ENCODE results near the gene GRIN2A.
A peak's percentile ranks its signal among the peaks of the same experiment; 100 is the strongest.

GRIN2A gene

DNA sequence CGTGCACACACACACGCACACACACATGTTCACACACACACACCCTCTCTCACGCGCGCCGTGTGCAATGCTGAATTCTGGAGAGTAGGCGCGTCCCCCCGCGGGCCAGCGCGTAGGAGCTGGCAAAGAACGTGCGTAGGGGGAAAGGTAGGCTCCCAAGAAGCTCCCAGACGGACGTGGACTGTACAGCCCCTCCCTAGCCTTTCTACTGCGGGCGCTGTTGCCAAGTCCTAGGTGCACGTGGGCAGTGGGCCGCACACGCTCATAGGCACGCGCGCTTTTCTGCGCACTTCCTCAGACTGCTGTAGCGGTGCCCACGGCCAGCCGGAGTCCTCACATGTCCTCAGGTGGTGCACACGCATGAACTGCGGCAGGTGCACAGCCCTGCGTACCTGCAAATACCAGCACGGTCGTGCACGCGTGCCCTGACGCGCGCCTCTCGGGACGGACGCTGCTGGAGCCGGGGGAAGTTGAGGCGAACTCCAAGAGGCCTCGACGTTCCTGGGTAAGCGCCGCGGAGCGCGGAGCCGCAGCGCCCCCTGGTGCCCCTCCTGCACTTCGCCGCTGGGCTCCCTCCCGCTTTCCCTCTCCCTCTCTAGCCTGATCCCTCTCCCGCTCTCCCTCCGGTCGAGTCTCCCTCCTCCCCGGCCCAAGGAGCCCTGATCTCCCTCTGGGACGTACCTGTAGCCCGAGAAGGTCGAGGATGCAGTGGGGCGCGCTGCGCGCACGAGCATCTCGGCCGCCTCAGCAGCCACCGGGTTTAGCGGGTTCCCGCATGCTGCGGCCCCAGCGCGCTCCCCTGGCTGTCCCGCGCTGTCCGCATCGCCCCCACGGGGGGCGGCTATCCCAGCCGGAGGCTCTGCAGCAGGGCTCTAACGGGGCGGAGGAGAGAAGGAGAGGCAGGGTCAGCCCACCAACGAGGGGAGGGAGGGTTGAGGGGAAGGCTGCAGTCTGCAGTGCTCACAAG is 749 bp downstream of the GRIN2A start:
- DNase-seq (ENCODE audit: low spot score) = peak; percentile 80

- peak; percentile 52 for DNase-seq (ENCODE audit: low spot score)
Measured at GRCh38 chr16:10180771-10181163, 1.5 kb downstream of the GRIN2A start.

DNA sequence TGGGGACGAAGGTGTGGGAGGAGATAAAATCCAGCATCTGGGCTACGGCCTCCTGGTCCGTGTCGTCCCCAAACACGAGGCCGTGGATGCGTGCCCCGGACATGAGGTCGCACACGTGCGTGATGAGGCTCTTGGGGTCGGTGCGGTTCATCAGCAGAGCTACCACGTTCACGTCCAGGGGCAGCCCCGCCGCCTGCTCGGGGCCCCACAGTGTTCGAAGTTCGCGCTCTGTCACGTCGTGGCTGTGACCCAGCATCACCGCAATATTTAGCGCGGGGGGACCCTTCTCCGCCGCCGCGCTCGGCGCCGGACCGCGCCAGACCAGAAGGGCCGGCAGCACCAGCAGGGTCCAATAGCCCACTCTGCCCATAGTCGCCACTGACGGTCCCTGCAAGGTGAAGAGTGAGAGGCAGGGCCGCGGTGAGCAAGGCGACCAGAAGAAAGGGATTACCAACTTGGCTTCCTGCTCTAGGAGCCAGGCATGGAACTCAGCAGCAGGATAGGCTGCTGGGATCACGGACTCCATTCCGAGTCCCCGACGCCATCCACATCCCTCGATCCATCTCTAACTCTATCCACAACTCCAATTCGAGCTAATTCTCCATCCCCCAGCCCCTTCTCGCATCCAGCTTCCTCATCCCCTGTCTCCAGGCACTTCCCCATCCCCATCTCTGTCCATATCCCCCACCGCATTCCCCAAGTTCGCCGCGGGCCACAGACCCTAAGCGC is 2.0 kb downstream of the GRIN2A start:
- DNase-seq (ENCODE audit: low spot score) = no peak

- no peak for DNase-seq (ENCODE audit: low spot score)
Measured at GRCh38 chr16:10178526-10178925, 3.7 kb downstream of the GRIN2A start.

- no peak for DNase-seq (ENCODE audit: low spot score)
Measured at GRCh38 chr16:10178080-10178479, 4.1 kb downstream of the GRIN2A start.

GRCh38 chr16:10172848-10173655 is 9.2 kb downstream of the GRIN2A start:
- DNase-seq (ENCODE audit: low spot score) = peak; percentile 62

DNA sequence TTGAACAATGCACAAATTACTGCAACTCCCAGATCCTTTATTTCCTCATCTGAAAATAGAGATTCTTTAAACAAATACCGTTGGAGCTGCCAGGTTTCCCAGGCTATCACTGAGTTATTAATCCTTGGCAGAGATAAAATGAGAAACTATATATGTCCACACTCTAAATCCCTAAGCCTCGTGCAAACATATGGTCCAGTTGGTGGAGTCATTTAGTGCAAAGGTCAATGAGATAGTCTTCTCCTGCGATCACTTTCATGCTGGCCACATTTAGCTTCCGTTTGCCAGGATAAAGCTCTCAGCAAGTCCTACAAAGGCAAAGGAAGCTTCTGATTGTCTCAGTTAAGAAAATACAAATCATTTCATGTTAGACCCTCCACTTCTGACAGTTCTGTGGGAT is 11.0 kb downstream of the GRIN2A start:
- DNase-seq (ENCODE audit: low spot score) = no peak

GRCh38 chr16:10169904-10170410 is 12.3 kb downstream of the GRIN2A start:
- no peak for DNase-seq (ENCODE audit: low spot score)

- no peak for DNase-seq (ENCODE audit: low spot score)
Measured at GRCh38 chr16:10169031-10169430, 13.2 kb downstream of the GRIN2A start.

GRCh38 chr16:10168258-10168657 is 14.0 kb downstream of the GRIN2A start:
- DNase-seq (ENCODE audit: low spot score) = no peak

GRCh38 chr16:10165643-10166042 is 16.6 kb downstream of the GRIN2A start:
- DNase-seq (ENCODE audit: low spot score) = no peak

GRCh38 chr16:10162981-10163380 is 19.2 kb downstream of the GRIN2A start:
- no peak for DNase-seq (ENCODE audit: low spot score)

GRCh38 chr16:10156099-10156498 is 26.1 kb downstream of the GRIN2A start:
- no peak for DNase-seq (ENCODE audit: low spot score)

- no peak for DNase-seq (ENCODE audit: low spot score)
Measured at GRCh38 chr16:10154389-10154788, 27.8 kb downstream of the GRIN2A start.

DNA sequence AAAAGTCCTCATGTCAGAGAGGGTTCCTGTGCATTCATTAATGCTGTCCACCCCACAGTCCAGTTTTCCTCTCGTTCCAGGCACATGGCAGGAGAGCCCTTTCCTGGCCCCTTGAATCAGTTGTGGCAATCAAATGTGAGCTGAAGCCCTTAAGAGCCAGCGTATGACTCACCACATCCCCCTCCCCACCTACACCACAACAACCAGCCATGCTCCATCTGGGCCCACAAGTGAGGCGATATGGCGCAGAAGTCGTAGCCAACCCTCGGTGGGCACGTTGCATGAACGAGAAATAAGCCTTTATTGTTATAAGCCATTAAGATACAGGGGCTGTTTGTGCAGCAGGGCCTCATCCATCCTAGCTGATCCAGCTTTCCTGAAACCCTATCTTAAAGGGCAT is 28.2 kb downstream of the GRIN2A start:
- DNase-seq (ENCODE audit: low spot score) = no peak

DNA sequence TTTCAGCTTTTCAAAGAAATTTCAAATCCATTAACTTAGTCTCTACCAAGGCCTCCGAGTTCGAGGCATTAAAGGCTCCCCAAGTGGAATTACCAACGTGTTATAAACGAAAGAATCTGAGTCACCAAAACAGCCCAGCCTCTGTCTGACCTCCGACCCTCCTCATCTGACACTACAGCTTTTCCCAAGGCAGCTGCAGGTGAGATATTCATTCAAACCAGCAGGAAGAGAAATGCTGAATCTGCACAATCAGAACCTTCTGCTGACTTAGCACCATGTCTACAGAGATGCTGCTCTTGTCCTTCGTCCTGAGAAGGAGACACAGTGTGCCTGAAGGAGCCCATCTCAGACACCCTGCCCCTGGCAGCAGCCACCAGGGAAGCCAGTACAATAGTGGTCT is 30.5 kb downstream of the GRIN2A start:
- no peak for DNase-seq (ENCODE audit: low spot score)

DNA sequence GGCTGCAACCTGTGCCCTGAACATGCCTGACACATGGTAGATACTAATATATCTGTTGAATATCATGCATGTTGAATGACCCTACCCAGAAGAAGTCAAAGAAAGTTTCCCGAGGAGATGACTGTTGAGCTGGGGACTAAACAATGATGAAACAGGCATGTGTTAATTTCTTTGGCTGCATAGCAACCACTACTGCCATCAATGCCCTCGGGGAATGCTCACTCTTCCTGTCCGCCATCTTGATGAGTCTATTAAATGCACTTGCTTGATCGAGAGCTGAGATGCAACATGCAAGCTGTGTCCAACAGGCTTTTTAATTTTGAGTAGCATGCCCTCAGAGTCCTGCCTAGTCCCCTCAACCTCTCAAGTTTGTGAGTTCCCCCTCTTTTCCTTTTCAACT is 31.3 kb downstream of the GRIN2A start:
- no peak for DNase-seq (ENCODE audit: low spot score)

DNA sequence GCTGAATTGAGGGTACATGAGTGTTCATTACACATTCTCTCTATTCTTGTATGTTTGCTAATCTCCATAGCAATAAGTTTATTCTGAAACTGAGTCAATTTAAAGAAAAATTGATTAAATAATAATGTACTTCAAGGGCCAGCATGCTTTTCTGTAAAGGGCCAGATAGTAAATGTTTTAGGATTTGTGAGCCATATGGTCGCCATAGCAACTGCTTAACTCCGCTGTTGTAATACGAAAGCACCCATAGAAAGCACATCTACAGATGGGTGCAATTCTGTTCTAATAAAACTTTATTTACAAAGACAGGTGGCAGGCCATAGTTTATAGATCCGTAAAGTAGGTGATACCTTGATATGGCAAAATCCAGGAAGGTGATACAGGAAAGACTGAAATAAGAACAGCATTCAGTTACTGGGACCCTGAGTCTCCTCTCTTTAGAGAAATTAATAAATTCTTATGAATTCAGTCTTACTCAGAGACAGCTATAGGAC is 36.6 kb downstream of the GRIN2A start:
- DNase-seq (ENCODE audit: low spot score) = no peak

DNA sequence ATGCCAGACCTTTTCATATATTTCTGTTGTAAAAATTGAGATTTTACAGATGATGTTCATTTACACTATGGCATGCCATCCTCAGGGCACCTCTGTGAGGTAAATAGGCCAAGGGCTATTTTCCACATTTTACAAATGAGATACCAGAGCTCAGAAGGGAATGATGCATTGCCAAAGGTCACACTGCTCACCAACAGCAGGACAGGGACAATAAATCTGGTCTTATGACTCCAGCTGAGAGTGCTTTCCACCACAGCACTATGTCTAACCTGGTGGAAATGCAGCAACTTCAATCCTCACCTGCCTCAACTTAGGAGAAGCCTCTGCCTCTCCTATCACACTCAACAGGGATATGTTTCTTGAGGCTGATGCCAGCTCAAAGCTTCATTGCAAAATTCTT is 40.6 kb downstream of the GRIN2A start:
- DNase-seq (ENCODE audit: low spot score) = no peak

DNA sequence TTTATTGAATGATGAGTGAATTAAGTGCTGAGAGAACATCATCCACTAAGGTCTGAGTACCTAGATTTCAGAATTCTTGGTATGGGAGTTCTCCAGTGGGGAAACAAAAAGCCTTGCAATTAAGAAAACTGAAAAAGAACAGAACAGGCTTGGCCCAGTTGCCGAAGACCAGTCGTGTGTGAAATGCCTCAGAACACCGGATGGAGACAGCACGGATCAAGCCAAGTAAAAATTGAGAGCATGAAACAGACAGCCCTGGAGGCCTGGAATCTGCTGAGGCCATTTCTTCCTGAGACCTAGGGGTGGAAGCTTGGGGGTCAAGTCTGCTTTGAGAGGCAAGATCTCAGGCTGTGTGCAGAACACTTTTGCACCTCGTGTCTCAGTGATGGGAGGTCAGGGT is 43.3 kb downstream of the GRIN2A start:
- peak; percentile 88 for DNase-seq (ENCODE audit: low spot score)

DNA sequence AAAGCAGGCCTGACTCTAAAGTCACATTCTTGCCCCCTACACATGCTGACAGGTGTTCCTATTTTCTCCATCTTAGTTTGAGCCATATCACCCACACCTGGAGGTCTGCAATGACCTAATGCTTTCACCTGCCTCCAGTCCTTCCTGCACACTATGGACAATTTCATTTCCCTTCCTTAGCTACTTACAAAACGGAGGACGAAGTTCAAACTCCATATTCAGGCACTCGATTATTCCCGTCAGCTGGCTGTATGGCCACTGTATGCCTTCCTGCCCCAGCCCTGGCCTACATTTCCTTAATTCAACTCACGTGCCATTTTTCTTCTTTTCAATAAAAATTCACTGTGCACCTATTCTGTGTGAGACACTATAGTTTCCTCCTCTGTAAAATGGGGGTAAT is 44.9 kb downstream of the GRIN2A start:
- DNase-seq (ENCODE audit: low spot score) = no peak

GRCh38 chr16:10136916-10137315 is 45.3 kb downstream of the GRIN2A start:
- DNase-seq (ENCODE audit: low spot score) = no peak
